Adrenal gland (tissue), 5 donors: Measurements from ENCODE around the gene FHOD3.
A peak's percentile ranks its signal among the peaks of the same experiment; 100 is the strongest.

Source experiments
- POLR2A ChIP-seq, 2 donors: fragments of 450-650 bp; IDR thresholded peaks; one replicate each; pipeline ENCODE4 v1.6.1; 2017; ENCODE audit warnings: antibody characterized with exemption in 2 of 2, mild to moderate bottlenecking in 2 of 2, moderate library complexity in 1 of 2
- TF ChIP-seq, protein P1 (sequence below), 6 experiments: fragments of 450-650 bp in 4 of 6; fragments of 200-600 bp in 2 of 6; sonication (generic) in 1 of 6; IDR thresholded peaks; 1 replicate in 5 of 6; 2 replicates in 1 of 6; pipeline versions ENCODE4 v1.5.1 to v1.8.0; 2016 to 2021; ENCODE audit warnings: antibody characterized with exemption in 6 of 6, mild to moderate bottlenecking in 2 of 6, moderate library complexity in 1 of 6
- donor health status: DM: no; HTN: no; CAD: no.

DNA sequence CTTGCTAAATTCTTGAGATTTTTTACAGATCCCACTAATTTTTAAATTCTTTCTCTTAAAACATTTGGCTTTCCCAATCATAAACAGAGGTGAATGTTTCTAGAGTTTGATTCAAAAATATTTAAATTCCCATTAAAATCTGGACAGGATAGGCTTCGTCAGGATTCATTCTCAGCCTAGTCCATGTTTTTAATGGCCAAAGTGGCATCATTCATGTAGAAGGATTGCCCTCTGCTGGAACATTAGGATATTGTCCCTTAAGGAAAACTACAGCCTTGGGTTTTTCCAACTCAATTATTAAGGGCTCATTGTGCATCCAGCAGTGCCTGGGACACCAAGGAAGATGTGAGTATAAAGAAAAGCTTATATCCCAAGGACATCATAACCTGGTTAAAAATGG, 459.6 kb downstream of the FHOD3 start:
- TF ChIP-seq, protein P1, sequence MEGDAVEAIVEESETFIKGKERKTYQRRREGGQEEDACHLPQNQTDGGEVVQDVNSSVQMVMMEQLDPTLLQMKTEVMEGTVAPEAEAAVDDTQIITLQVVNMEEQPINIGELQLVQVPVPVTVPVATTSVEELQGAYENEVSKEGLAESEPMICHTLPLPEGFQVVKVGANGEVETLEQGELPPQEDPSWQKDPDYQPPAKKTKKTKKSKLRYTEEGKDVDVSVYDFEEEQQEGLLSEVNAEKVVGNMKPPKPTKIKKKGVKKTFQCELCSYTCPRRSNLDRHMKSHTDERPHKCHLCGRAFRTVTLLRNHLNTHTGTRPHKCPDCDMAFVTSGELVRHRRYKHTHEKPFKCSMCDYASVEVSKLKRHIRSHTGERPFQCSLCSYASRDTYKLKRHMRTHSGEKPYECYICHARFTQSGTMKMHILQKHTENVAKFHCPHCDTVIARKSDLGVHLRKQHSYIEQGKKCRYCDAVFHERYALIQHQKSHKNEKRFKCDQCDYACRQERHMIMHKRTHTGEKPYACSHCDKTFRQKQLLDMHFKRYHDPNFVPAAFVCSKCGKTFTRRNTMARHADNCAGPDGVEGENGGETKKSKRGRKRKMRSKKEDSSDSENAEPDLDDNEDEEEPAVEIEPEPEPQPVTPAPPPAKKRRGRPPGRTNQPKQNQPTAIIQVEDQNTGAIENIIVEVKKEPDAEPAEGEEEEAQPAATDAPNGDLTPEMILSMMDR (IDR thresholded peaks at IDR 0.05) = peak; percentile 55 to 78 (median 72)
- no peak for TF ChIP-seq POLR2A (IDR thresholded peaks at IDR 0.05)
